Measurements from ENCODE around the gene WDR62. TPM values are rescaled to one million over a fixed set of nuclear protein-coding genes. Genes with fewer than 3 reads are reported as not detected.

Gene WDR62
- 3.5 and 4.6 TPM in 2 replicates for total RNA-seq (2012; rRNA removed)

DNA sequence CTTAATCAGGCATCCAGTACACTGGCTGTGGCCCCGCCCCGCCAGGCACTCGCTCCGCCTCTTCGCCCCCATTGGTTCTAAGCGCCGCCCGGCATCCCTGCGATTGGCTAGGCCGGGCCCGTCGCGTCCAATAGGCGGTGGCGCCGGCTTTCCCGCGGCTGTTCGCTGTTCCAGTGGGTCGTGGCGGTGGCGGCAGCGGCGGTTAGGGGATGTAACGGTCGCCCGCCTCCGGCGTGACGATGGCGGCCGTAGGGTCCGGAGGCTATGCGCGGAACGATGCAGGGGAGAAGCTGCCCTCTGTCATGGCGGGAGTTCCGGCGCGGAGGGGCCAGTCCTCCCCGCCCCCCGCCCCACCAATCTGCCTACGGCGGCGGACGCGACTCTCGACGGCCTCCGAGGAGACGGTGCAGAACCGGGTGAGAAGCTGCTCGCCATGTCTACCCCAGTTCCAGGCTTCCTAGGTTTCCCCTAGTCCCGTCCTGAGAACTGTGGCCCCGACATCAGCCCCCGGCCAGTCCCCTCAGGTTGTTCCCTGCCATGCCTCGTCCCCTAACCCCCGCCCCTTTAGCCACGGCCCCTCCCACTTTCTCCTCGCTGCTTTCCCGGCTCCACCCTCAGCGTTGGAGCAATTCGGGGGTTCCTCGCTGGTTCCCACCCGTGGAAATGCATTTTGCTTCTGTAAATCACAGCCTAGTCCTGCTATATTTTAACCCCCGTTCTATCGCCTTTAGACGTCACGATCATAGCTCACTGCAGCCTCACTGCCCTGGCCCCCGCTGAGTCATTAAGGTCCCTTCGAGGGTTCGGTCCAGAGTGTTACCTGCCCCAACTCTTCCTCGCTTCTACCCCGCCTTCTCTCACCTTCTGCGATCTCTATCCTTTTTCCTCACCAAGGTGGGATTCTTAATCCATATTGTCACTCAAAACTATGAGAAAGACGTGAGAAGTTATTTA is at the start of gene WDR62:
WDR62 (plus strand) TSS at position 165 of the 954 bp plus-strand sequence; CDS start at position 240, 75 bp downstream.
- Histone ChIP-seq H3K4me1 (ENCODE audit: control insufficient read depth, insufficient read depth, low read length) (peaks cover 11% of the 10 kb centered on the region), H3K36me3 (ENCODE audit: insufficient read depth, low read length) (peaks cover 10% of the 10 kb centered on the region), H3K4me3 (ENCODE audit: low read length) (peak within 1 kb of the TSS; percentile 78), H3K27me3 (ENCODE audit: control insufficient read depth, insufficient read depth, low read length) (no peaks in the 10 kb centered on the region), H3K9ac (ENCODE audit: low read depth, low read length) (peak within 1 kb of the TSS; percentile 82), H3K4me2 (ENCODE audit: low read length) (peak within 1 kb of the TSS; percentile 84), H3K9me3 (replicated peaks; ENCODE audit: low read length) (no peaks in the 10 kb centered on the region)

GRCh38 chr19:36006955-36007354 is 47.7 kb upstream of the WDR62 start:
- H3K9ac ChIP-seq (ENCODE audit: low read depth, low read length), result no peak overlapping the region
- no peaks in the 10 kb centered on the region for H3K9me3 ChIP-seq (replicated peaks; ENCODE audit: low read length)
- H3K36me3 ChIP-seq (ENCODE audit: insufficient read depth, low read length), result no peaks in the 10 kb centered on the region
- peaks cover 6% of the 10 kb centered on the region for H3K4me1 ChIP-seq (ENCODE audit: control insufficient read depth, insufficient read depth, low read length)
- H3K4me3 ChIP-seq (ENCODE audit: low read length), result no peak overlapping the region
- no peak overlapping the region for H3K4me2 ChIP-seq (ENCODE audit: low read length)
- H3K27me3 ChIP-seq (ENCODE audit: control insufficient read depth, insufficient read depth, low read length), result no peaks in the 10 kb centered on the region

- Histone ChIP-seq H3K9ac (ENCODE audit: low read depth, low read length) (peak within 1 kb of the TSS; percentile 74), H3K9me3 (replicated peaks; ENCODE audit: low read length) (no peaks in the 10 kb centered on the region), H3K4me3 (ENCODE audit: low read length) (peak within 1 kb of the TSS; percentile 63), H3K4me1 (ENCODE audit: control insufficient read depth, insufficient read depth, low read length) (peaks cover 11% of the 10 kb centered on the region), H3K4me2 (ENCODE audit: low read length) (peak within 1 kb of the TSS; percentile 80), H3K27me3 (ENCODE audit: control insufficient read depth, insufficient read depth, low read length) (no peaks in the 10 kb centered on the region), H3K36me3 (ENCODE audit: insufficient read depth, low read length) (no peaks in the 10 kb centered on the region)
These were observed 46.2 kb upstream of the WDR62 start, which contains the start of gene SYNE4 for GRCh38 chr19:36008336-36008978. Gene SYNE4, minus strand, starts transcription at chr19:36008813. Its CDS starts 132 bp downstream, at chr19:36008681.

DNA sequence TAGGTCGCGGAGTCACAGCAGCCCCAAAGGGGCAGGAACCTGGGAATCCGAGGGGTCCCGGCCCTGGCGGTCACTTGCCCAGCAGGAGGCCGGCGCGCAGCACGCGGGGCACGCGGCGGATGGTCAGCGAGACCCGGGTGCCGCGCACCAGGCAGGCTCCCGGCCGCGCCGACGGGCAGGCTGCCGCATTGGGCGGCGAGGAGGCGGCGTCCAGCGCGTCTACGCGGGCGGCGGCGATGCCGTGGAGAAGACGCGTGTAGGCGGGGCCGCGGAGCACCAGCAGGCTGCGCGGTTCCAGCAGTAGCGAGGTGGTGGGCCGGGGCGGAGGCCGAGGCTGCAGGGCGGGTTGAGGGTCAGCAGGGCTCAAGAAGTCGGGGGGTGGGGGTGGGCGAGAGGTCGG is 45.5 kb upstream of the WDR62 start:
- peaks cover 13% of the 10 kb centered on the region for H3K4me1 ChIP-seq (ENCODE audit: control insufficient read depth, insufficient read depth, low read length)
- H3K9me3 ChIP-seq (replicated peaks; ENCODE audit: low read length), result no peaks in the 10 kb centered on the region
- H3K27me3 ChIP-seq (ENCODE audit: control insufficient read depth, insufficient read depth, low read length), result no peaks in the 10 kb centered on the region
- peak overlapping the region; percentile 80 for H3K4me2 ChIP-seq (ENCODE audit: low read length)
- peak overlapping the region; percentile 63 for H3K4me3 ChIP-seq (ENCODE audit: low read length)
- H3K36me3 ChIP-seq (ENCODE audit: insufficient read depth, low read length), result no peaks in the 10 kb centered on the region
- H3K9ac ChIP-seq (ENCODE audit: low read depth, low read length), result peak overlapping the region; percentile 74

DNA sequence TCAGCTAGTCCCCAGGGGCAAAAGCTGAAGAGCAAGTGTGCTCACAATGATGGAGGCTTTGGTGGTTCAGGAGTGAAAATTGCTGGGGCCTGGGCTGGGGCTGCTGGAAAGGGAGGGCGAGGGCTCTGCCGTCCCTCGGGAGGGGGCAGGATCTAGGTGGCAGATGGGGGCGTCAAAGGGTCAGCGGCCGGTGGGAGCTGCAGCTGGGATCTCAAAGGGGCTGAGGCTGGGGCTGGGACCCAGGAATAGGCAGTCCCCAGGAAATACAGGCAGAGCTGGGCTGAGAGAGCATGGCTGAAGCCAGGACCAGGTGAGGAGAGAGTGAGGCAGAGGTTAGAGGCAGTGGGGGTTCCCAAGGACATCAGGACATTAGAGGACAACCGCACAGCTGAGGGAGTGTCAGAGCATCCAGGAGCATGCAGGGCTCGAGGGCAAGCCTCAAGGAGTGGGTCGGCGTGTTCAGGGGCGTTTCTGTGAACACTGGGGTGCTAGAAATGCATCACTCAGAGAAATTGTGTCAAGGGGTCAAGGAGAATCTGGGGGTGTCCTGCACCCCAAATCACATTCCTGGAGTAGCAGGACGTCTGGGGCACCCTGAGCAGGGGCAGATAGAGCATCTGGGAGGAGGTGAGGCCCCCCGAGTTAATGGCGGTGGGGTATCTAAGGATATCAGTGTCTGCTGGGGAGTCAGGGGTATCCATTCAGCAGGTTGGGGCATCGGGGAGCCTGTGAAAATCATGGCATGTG is 44.9 kb upstream of the WDR62 start:
- Histone ChIP-seq H3K4me3 (ENCODE audit: low read length) (peak overlapping the region; percentile 63), H3K9ac (ENCODE audit: low read depth, low read length) (peak overlapping the region; percentile 74), H3K4me1 (ENCODE audit: control insufficient read depth, insufficient read depth, low read length) (peaks cover 17% of the 10 kb centered on the region), H3K9me3 (replicated peaks; ENCODE audit: low read length) (no peaks in the 10 kb centered on the region), H3K27me3 (ENCODE audit: control insufficient read depth, insufficient read depth, low read length) (no peaks in the 10 kb centered on the region), H3K36me3 (ENCODE audit: insufficient read depth, low read length) (no peaks in the 10 kb centered on the region), H3K4me2 (ENCODE audit: low read length) (peak overlapping the region; percentile 80)

- Histone ChIP-seq H3K9me3 (replicated peaks; ENCODE audit: low read length) (no peaks in the 10 kb centered on the region), H3K4me1 (ENCODE audit: control insufficient read depth, insufficient read depth, low read length) (peaks cover 17% of the 10 kb centered on the region), H3K27me3 (ENCODE audit: control insufficient read depth, insufficient read depth, low read length) (no peaks in the 10 kb centered on the region), H3K4me2 (ENCODE audit: low read length) (no peak overlapping the region), H3K9ac (ENCODE audit: low read depth, low read length) (no peak overlapping the region), H3K36me3 (ENCODE audit: insufficient read depth, low read length) (no peaks in the 10 kb centered on the region), H3K4me3 (ENCODE audit: low read length) (no peak overlapping the region)
These were observed 44.3 kb upstream of the WDR62 start for GRCh38 chr19:36010402-36010801.

DNA sequence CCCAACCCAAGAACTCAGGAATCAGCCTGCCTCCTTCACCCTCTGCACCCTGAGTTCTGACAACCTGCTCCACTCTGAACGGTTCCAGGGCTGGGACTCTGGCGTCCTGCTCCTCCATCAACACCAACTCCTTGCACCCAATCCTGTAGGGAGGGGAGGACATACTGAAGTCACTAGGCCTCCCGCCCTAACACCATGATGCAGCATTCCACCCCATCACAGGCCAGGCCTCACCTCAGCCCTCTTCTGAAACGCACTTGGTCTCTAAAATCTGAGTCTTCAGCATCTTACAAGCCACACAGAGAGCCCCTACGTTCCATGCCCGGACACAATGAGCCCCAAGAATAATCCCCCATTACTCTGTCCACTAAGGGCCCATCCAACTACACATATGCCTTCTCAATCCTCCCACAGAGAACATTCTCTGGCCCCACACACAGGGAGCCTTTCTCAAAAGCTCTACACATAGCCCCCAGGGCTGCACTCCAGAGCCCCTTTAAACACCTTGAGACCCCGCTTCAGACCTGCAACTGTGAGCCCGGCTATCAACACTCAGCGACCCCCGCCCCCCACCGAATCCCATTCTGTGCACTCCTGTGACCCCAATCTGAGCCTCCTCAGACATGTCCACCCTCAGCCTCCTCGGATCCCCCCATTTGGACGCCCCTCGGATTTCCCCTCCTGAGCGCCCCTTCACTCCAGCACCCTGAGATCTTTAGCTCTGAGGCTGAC is 41.3 kb upstream of the WDR62 start:
- peak overlapping the region; percentile 90 for H3K4me3 ChIP-seq (ENCODE audit: low read length)
- H3K36me3 ChIP-seq (ENCODE audit: insufficient read depth, low read length), result peaks cover 14% of the 10 kb centered on the region
- peak overlapping the region; percentile 96 for H3K9ac ChIP-seq (ENCODE audit: low read depth, low read length)
- peak overlapping the region; percentile 98 for H3K4me2 ChIP-seq (ENCODE audit: low read length)
- no peaks in the 10 kb centered on the region for H3K9me3 ChIP-seq (replicated peaks; ENCODE audit: low read length)
- peaks cover 17% of the 10 kb centered on the region for H3K4me1 ChIP-seq (ENCODE audit: control insufficient read depth, insufficient read depth, low read length)
- H3K27me3 ChIP-seq (ENCODE audit: control insufficient read depth, insufficient read depth, low read length), result no peaks in the 10 kb centered on the region

GRCh38 chr19:36014012-36014924 is 40.4 kb upstream of the WDR62 start, which contains the start of gene ALKBH6:
Gene ALKBH6, minus strand, starts transcription at chr19:36014213. Its CDS starts 816 bp downstream, at chr19:36013397.
- Histone ChIP-seq H3K4me3 (ENCODE audit: low read length) (peak within 1 kb of the TSS; percentile 90), H3K4me2 (ENCODE audit: low read length) (peak within 1 kb of the TSS; percentile 98), H3K27me3 (ENCODE audit: control insufficient read depth, insufficient read depth, low read length) (no peaks in the 10 kb centered on the region), H3K9ac (ENCODE audit: low read depth, low read length) (peak within 1 kb of the TSS; percentile 96), H3K4me1 (ENCODE audit: control insufficient read depth, insufficient read depth, low read length) (peaks cover 17% of the 10 kb centered on the region), H3K9me3 (replicated peaks; ENCODE audit: low read length) (no peaks in the 10 kb centered on the region), H3K36me3 (ENCODE audit: insufficient read depth, low read length) (peaks cover 18% of the 10 kb centered on the region)

GRCh38 chr19:36019061-36019670 is 35.5 kb upstream of the WDR62 start:
- Histone ChIP-seq H3K4me2 (ENCODE audit: low read length) (no peak overlapping the region), H3K4me3 (ENCODE audit: low read length) (no peak overlapping the region), H3K27me3 (ENCODE audit: control insufficient read depth, insufficient read depth, low read length) (no peaks in the 10 kb centered on the region), H3K9me3 (replicated peaks; ENCODE audit: low read length) (no peaks in the 10 kb centered on the region), H3K4me1 (ENCODE audit: control insufficient read depth, insufficient read depth, low read length) (peaks cover 4% of the 10 kb centered on the region), H3K36me3 (ENCODE audit: insufficient read depth, low read length) (peaks cover 38% of the 10 kb centered on the region), H3K9ac (ENCODE audit: low read depth, low read length) (no peak overlapping the region)

Data from skeletal muscle satellite cell (primary cell).